NCI-H774 (cell line): ENCODE measurements around the gene THTPA.

Experiments used
- DNase-seq: peaks from one replicate; lab custom pipeline; 2025; lab: John Stamatoyannopoulos, UW

The THTPA gene

GRCh38 chr14:23551266-23552028 is 4.6 kb upstream of the THTPA start, which contains the start of gene ZFHX2:
Gene ZFHX2 (minus strand): TSS chr14:23551765. CDS start chr14:23535325, 16,440 bp downstream.
- peak; percentile 82 for DNase-seq

GRCh38 chr14:23555533-23555881 is 564 bp upstream of the THTPA start:
- no peak for DNase-seq

GRCh38 chr14:23556700-23557440 is 799 bp downstream of the THTPA start:
- DNase-seq, result no peak

DNA sequence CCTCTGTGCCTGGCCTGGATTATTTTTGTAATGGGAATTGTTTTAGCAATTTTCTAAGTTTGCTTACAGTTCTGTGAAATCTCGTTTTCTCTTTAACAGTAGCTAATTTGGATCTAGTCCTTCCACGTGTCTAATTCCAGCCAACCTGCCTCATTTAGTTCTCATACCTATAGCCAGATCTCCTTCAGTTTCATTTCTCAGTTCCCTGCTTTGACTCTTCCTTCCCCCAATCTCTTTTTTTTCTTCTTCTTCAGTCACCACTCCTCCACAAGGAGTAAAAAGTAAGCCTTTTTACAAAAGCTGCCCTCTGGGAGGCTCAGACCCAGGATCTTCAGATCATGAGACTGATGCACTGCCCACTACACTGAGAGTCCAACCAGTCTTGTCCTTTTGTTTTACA is 1.4 kb downstream of the THTPA start:
- no peak for DNase-seq

- no peak for DNase-seq
Measured at GRCh38 chr14:23557946-23558345, 1.9 kb downstream of the THTPA start.

DNA sequence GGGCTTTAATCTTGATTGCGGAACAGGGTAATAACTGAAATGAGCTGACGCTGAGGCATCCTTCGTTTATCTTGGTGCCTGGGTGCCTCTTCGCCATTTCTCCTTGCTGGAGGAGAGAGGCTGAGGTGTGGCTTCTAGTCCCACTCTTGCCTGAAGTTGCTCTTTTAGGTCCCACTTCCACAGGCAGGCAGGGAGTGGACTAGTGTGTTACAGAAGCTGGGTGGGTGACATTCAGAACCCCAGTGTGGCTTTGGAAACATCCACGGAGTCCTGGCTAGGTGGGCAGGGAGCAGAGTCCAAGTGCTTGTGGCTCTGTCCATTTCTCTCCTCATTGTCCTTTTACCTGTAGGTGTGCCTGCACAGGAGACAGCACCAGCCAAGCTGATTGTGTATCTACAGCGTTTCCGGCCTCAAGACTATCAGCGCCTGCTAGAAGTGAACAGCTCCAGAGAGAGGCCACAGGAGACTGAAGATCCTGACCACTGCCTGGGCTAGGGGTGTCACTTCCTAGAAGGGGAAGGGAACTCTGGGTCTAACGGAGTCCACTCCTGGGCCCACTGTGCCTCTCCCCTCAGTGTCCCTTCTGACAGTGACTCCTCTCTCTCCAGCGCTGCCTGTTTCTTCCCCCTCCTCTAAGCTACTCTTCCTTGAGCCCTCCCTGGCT is 2.4 kb downstream of the THTPA start:
- DNase-seq, result no peak

GRCh38 chr14:23559010-23559925 is 3.2 kb downstream of the THTPA start:
- DNase-seq, result peak; percentile 23

GRCh38 chr14:23559926-23560520 is 4.0 kb downstream of the THTPA start:
- no peak for DNase-seq

- no peak for DNase-seq
Measured at GRCh38 chr14:23561259-23561658, 5.2 kb downstream of the THTPA start.

DNA sequence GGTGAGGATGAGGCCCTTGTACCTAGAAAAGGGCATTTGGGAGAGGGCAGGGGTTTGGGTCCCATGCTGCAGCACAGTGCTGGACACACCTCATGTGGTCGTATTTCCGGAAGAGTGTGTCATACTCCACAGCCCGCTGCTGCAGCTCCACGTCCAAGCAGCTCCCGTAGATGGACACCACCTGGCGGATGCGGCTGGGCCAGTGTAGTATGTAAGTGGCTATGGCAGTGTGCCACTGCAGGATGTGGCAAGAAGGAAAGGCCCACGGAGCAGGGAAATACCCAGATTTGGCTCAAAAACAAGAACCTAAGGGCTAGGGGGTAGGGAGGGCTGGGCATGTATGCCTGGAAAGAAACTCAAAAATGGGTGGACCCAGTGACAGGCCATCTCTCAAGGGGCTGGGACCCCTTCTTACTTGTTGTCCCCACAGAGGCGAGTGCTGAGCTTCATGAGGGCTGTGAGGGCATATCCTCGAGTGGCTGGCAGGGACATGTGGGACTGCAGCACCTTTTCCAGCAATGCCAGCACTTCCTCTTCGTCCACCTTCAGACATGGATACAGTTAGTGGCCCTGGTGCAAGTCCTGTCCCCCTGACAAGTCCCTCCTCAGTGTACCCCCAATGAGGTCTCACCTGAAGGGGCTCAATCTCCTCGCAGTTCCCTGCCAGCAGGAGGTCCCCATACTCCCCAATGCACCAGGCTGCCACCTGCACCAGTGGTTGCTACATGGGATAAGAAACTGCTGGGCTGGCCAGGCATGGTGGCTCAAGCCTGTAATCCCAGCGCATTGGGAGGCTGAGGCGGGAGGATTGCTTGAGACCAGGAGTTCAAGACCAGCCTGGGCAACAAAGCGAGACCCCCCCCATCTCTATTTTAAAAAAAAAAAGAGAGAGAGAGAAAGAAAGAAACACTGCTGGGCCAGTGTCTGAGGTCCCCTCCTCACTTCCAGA is 6.1 kb downstream of the THTPA start:
- DNase-seq, result no peak

GRCh38 chr14:23562822-23563472 is 6.9 kb downstream of the THTPA start:
- DNase-seq, result peak; percentile 9

DNA sequence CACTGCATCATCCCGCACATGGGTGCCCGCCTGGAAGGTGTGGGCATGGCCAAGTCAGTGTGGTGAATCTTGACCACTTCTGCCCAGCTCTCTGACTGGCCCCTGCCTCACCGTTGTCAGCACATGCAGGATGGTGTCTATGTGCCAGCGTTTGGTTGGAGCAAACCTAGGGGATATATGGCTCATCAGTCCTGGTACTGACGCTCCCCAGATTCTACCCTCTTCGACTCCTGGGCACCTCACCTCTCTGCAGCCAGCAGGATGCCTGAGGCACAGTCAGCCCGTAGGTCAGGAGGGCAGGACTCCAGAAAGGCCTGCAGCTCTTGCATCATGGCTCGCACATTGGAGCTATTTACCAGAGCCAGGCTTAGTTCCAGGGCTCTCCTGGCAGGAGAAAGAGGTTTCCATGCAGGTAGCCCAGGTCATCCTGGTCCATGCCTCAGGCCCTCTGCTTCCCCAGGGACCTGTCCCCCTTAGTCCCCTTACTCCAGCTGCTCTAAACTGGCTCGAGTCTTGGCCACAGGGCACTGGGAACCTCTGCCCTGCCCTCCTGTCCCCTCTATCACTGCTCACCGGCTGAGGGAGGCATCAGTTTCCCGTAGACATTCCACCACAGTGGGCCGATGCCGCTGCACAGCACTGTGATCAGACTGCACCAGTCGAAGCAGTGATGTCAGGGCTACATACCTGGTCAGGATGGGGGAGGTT is 7.6 kb downstream of the THTPA start:
- DNase-seq, result no peak

DNA sequence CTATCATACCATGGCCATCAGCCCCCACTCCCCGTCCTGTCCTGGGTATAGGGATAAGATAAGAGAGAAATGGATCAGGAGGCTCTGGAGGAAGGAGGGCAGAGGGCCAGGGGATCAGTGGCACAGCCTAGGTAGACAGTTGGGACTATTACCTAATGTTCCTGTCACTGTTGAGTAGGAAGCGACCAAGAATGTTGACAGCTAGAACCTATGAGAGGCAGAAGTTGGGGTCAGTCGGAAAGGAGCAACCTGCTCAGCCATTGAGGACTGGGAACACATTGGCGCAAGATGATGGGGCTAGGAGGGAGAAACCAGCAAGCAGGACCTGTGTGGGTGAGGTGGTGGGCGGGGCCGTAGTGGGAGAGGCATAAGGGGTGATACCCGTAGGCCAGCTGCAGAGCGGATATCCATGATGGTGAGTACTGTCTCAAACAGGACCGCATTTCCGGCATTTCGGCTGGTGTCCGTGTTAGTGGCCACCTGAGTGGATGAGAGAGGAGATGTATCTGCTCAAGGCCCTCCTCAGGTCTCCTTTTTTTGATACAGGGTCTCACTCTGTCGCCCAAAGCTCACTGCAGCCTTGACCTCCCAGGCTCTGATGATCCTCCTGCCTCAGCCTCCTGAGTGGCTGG is 8.2 kb downstream of the THTPA start:
- DNase-seq, result no peak

- no peak for DNase-seq
Measured at GRCh38 chr14:23564876-23565275, 8.8 kb downstream of the THTPA start.

DNA sequence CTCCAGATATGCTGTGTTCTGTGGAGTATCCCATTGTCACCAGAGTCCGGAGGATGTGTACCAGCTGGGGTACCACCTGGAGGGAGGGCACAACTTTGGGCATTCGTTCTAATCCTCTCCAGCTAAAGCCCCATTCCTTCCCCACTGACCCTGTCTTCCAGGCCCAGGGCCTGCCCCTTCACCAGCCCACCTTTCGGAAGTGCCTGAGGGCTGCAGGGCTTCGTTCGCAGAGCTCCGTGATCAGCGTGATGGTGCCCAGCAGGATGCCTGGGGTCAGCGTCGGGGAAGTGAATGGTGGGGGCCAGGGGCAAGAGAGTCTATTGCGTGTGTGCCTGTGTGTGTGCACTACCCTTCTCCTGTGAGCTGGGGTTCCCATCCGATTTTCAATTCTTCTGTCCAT is 9.6 kb downstream of the THTPA start:
- no peak for DNase-seq

GRCh38 chr14:23566112-23566777 is 10.2 kb downstream of the THTPA start:
- DNase-seq, result no peak

- no peak for DNase-seq
Measured at GRCh38 chr14:23566778-23567185, 10.7 kb downstream of the THTPA start.
